ENCODE measurements around the gene RALGDS.
"Not testable (repeated sequence)": the region's sequence is repeated elsewhere in the genome, so short reads cannot be mapped to it uniquely, and the experiment has no call there.

The RALGDS gene

GRCh38 chr9:133068431-133068830 lies 52.6 kb downstream of the RALGDS start:
- not testable (repeated sequence) for H3K79me2 ChIP-seq (ENCODE audit: control insufficient read depth, insufficient read depth, low read length, unreplicated experiment); H3K27me3 ChIP-seq (ENCODE audit: insufficient read depth, low read length); H2AFZ ChIP-seq (ENCODE audit: low read length, unreplicated experiment); H3K27ac ChIP-seq (ENCODE audit: low read depth, low read length); H3K4me3 ChIP-seq (ENCODE audit: low read depth, low read length); H3K4me1 ChIP-seq (ENCODE audit: control insufficient read depth, insufficient read depth, low read length, unreplicated experiment); H3K36me3 ChIP-seq (ENCODE audit: insufficient read depth, low read length)

GRCh38 chr9:133067813-133068212 lies 53.2 kb downstream of the RALGDS start:
- no peak overlapping the region for H3K4me3 ChIP-seq (ENCODE audit: low read depth, low read length)
- no peaks in the 10 kb centered on the region for H3K4me1 ChIP-seq (ENCODE audit: control insufficient read depth, insufficient read depth, low read length, unreplicated experiment)
- H3K79me2 ChIP-seq (ENCODE audit: control insufficient read depth, insufficient read depth, low read length, unreplicated experiment), result no peaks in the 10 kb centered on the region
- no peaks in the 10 kb centered on the region for H3K27me3 ChIP-seq (ENCODE audit: insufficient read depth, low read length)
- no peaks in the 10 kb centered on the region for H3K36me3 ChIP-seq (ENCODE audit: insufficient read depth, low read length)
- no peak overlapping the region for H2AFZ ChIP-seq (ENCODE audit: low read length, unreplicated experiment)
- no peak overlapping the region for H3K27ac ChIP-seq (ENCODE audit: low read depth, low read length)

GRCh38 chr9:133067006-133067405 lies 54.0 kb downstream of the RALGDS start:
- no peak overlapping the region for H3K4me3 ChIP-seq (ENCODE audit: low read depth, low read length)
- H3K79me2 ChIP-seq (ENCODE audit: control insufficient read depth, insufficient read depth, low read length, unreplicated experiment), result no peaks in the 10 kb centered on the region
- no peaks in the 10 kb centered on the region for H3K4me1 ChIP-seq (ENCODE audit: control insufficient read depth, insufficient read depth, low read length, unreplicated experiment)
- no peak overlapping the region for H2AFZ ChIP-seq (ENCODE audit: low read length, unreplicated experiment)
- no peaks in the 10 kb centered on the region for H3K36me3 ChIP-seq (ENCODE audit: insufficient read depth, low read length)
- no peak overlapping the region for H3K27ac ChIP-seq (ENCODE audit: low read depth, low read length)
- H3K27me3 ChIP-seq (ENCODE audit: insufficient read depth, low read length), result no peaks in the 10 kb centered on the region

GRCh38 chr9:133066181-133066983 lies 54.7 kb downstream of the RALGDS start:
- Histone ChIP-seq H3K27me3 (ENCODE audit: insufficient read depth, low read length) (no peaks in the 10 kb centered on the region), H3K36me3 (ENCODE audit: insufficient read depth, low read length) (no peaks in the 10 kb centered on the region), H2AFZ (ENCODE audit: low read length, unreplicated experiment) (no peak overlapping the region), H3K4me1 (ENCODE audit: control insufficient read depth, insufficient read depth, low read length, unreplicated experiment) (no peaks in the 10 kb centered on the region), H3K27ac (ENCODE audit: low read depth, low read length) (no peak overlapping the region), H3K79me2 (ENCODE audit: control insufficient read depth, insufficient read depth, low read length, unreplicated experiment) (no peaks in the 10 kb centered on the region), H3K4me3 (ENCODE audit: low read depth, low read length) (no peak overlapping the region)

DNA sequence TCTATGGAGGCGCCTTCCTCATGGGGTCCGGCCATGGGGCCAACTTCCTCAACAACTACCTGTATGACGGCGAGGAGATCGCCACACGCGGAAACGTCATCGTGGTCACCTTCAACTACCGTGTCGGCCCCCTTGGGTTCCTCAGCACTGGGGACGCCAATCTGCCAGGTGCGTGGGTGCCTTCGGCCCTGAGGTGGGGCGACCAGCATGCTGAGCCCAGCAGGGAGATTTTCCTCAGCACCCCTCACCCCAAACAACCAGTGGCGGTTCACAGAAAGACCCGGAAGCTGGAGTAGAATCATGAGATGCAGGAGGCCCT lies 56.0 kb downstream of the RALGDS start:
- Histone ChIP-seq H3K79me2 (ENCODE audit: control insufficient read depth, insufficient read depth, low read length, unreplicated experiment) (no peaks in the 10 kb centered on the region), H3K36me3 (ENCODE audit: insufficient read depth, low read length) (no peaks in the 10 kb centered on the region), H3K27ac (ENCODE audit: low read depth, low read length) (no peak overlapping the region), H3K4me1 (ENCODE audit: control insufficient read depth, insufficient read depth, low read length, unreplicated experiment) (no peaks in the 10 kb centered on the region), H3K4me3 (ENCODE audit: low read depth, low read length) (no peak overlapping the region), H2AFZ (ENCODE audit: low read length, unreplicated experiment) (no peak overlapping the region), H3K27me3 (ENCODE audit: insufficient read depth, low read length) (no peaks in the 10 kb centered on the region)

GRCh38 chr9:133064241-133065069 lies 56.6 kb downstream of the RALGDS start:
- Histone ChIP-seq H2AFZ (ENCODE audit: low read length, unreplicated experiment) (no peak overlapping the region), H3K27ac (ENCODE audit: low read depth, low read length) (no peak overlapping the region), H3K4me1 (ENCODE audit: control insufficient read depth, insufficient read depth, low read length, unreplicated experiment) (peaks cover 3% of the 10 kb centered on the region), H3K27me3 (ENCODE audit: insufficient read depth, low read length) (no peaks in the 10 kb centered on the region), H3K36me3 (ENCODE audit: insufficient read depth, low read length) (no peaks in the 10 kb centered on the region), H3K79me2 (ENCODE audit: control insufficient read depth, insufficient read depth, low read length, unreplicated experiment) (no peaks in the 10 kb centered on the region), H3K4me3 (ENCODE audit: low read depth, low read length) (no peak overlapping the region)

- Histone ChIP-seq H3K4me1 (ENCODE audit: control insufficient read depth, insufficient read depth, low read length, unreplicated experiment) (peaks cover 3% of the 10 kb centered on the region), H3K4me3 (ENCODE audit: low read depth, low read length) (no peak overlapping the region), H3K36me3 (ENCODE audit: insufficient read depth, low read length) (no peaks in the 10 kb centered on the region), H2AFZ (ENCODE audit: low read length, unreplicated experiment) (no peak overlapping the region), H3K27ac (ENCODE audit: low read depth, low read length) (no peak overlapping the region), H3K27me3 (ENCODE audit: insufficient read depth, low read length) (no peaks in the 10 kb centered on the region), H3K79me2 (ENCODE audit: control insufficient read depth, insufficient read depth, low read length, unreplicated experiment) (no peaks in the 10 kb centered on the region)
Measured at GRCh38 chr9:133063500-133064231, 57.4 kb downstream of the RALGDS start.

DNA sequence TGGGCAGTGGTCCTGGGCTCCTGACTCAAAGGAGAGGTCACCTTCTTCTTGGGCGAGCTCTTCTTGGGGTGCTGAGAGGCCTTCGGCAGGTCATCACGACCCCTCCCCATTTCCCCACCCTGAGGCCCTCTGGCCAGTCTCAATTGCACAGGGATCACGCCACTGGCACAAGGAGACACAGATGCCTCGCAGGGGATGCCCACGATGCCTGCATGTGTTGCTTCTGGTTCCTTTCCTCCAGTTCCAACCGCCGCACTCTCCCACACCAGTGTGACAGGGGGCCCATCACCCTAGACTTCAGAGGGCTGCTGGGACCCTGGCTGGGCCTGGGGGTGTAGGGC lies 57.9 kb downstream of the RALGDS start:
- Histone ChIP-seq H3K4me1 (ENCODE audit: control insufficient read depth, insufficient read depth, low read length, unreplicated experiment) (peaks cover 3% of the 10 kb centered on the region), H3K4me3 (ENCODE audit: low read depth, low read length) (no peak overlapping the region), H3K79me2 (ENCODE audit: control insufficient read depth, insufficient read depth, low read length, unreplicated experiment) (no peaks in the 10 kb centered on the region), H3K27me3 (ENCODE audit: insufficient read depth, low read length) (no peaks in the 10 kb centered on the region), H3K27ac (ENCODE audit: low read depth, low read length) (no peak overlapping the region), H2AFZ (ENCODE audit: low read length, unreplicated experiment) (no peak overlapping the region), H3K36me3 (ENCODE audit: insufficient read depth, low read length) (no peaks in the 10 kb centered on the region)

DNA sequence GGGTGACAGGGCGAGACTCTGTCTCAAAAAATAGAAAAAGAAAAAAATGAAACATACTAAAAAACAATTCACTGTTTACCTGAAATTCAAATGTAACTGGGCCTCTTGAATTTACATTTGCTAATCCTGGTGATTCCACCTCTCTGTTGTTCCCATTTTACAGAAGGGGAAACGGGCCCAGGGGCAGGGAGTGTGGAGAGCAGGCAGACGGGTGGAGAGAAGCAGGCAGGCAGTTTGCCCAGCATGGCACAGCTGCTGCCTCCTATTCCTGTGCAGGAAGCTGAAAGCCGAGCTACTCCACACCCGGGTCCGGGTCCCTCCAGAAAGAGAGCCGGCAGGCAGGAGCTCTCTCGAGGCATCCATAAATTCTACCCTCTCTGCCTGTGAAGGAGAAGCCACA lies 58.5 kb downstream of the RALGDS start:
- not testable (repeated sequence) for H2AFZ ChIP-seq (ENCODE audit: low read length, unreplicated experiment); H3K36me3 ChIP-seq (ENCODE audit: insufficient read depth, low read length); H3K27ac ChIP-seq (ENCODE audit: low read depth, low read length); H3K79me2 ChIP-seq (ENCODE audit: control insufficient read depth, insufficient read depth, low read length, unreplicated experiment); H3K4me3 ChIP-seq (ENCODE audit: low read depth, low read length); H3K4me1 ChIP-seq (ENCODE audit: control insufficient read depth, insufficient read depth, low read length, unreplicated experiment); H3K27me3 ChIP-seq (ENCODE audit: insufficient read depth, low read length)

- not testable (repeated sequence) for H3K36me3 ChIP-seq (ENCODE audit: insufficient read depth, low read length); H3K27ac ChIP-seq (ENCODE audit: low read depth, low read length); H3K79me2 ChIP-seq (ENCODE audit: control insufficient read depth, insufficient read depth, low read length, unreplicated experiment); H3K4me3 ChIP-seq (ENCODE audit: low read depth, low read length); H2AFZ ChIP-seq (ENCODE audit: low read length, unreplicated experiment); H3K4me1 ChIP-seq (ENCODE audit: control insufficient read depth, insufficient read depth, low read length, unreplicated experiment); H3K27me3 ChIP-seq (ENCODE audit: insufficient read depth, low read length)
Measured at GRCh38 chr9:133061764-133062145, 59.3 kb downstream of the RALGDS start, which contains the start of gene CEL. CEL (plus strand) TSS chr9:133061981; CDS start chr9:133062003, 22 bp downstream.

Data from ACC112 (cell line).